WTC11 (cell line): ENCODE data around the gene THBD.

Experiments used
- CREB1 ChIP-seq: sonication (generic); formaldehyde crosslinking; IDR thresholded peaks from 2 replicates; pipeline ENCODE4 v1.8.0; 2023; ENCODE audit warnings: mild to moderate bottlenecking, missing genetic modification reagents
- SMAD3 ChIP-seq: sonication (generic); formaldehyde crosslinking; IDR thresholded peaks from 2 replicates; pipeline ENCODE4 v1.8.0; 2022; ENCODE audit warnings: missing genetic modification reagents, mild to moderate bottlenecking, borderline replicate concordance
- ZNF138 ChIP-seq: sonication (generic); formaldehyde crosslinking; conservative IDR thresholded peaks from 2 replicates; pipeline ENCODE4 v1.8.1; 2022; ENCODE audit warnings: mild to moderate bottlenecking, moderate library complexity, missing genetic modification reagents
- ZNF396 ChIP-seq: fragments of 250-450 bp; sonication (Bioruptor Pico); IDR thresholded peaks from 2 replicates; pipeline ENCODE4 v1.8.0; 2021; ENCODE audit warnings: mild to moderate bottlenecking, moderate library complexity, borderline replicate concordance
- TF ChIP-seq, protein P1 (sequence below): sonication (generic); formaldehyde crosslinking; IDR thresholded peaks from 2 replicates; pipeline ENCODE4 v1.8.1; 2022; ENCODE audit warnings: low read depth, mild to moderate bottlenecking, moderate library complexity, missing genetic modification reagents, borderline replicate concordance
- TF ChIP-seq, protein P2 (sequence below): sonication (generic); formaldehyde crosslinking; IDR thresholded peaks from 2 replicates; pipeline ENCODE4 v1.8.0; 2022; ENCODE audit warnings: mild to moderate bottlenecking, missing genetic modification reagents
- TF ChIP-seq, protein P3 (sequence below): fragments of 200-600 bp; IDR thresholded peaks from 2 replicates; pipeline ENCODE4 v1.8.0; 2022; ENCODE audit warnings: antibody characterized with exemption
- TF ChIP-seq, protein P4 (sequence below): fragments of 250-450 bp; sonication (Bioruptor Pico); IDR thresholded peaks from 2 replicates; pipeline ENCODE4 v1.9.0; 2021; ENCODE audit warnings: mild to moderate bottlenecking
- TF ChIP-seq, protein P5 (sequence below): fragments of 250-450 bp; sonication (Bioruptor Pico); IDR thresholded peaks from 2 replicates; pipeline ENCODE4 v2.1.2; 2022; ENCODE audit warnings: mild to moderate bottlenecking, moderate library complexity

DNA sequence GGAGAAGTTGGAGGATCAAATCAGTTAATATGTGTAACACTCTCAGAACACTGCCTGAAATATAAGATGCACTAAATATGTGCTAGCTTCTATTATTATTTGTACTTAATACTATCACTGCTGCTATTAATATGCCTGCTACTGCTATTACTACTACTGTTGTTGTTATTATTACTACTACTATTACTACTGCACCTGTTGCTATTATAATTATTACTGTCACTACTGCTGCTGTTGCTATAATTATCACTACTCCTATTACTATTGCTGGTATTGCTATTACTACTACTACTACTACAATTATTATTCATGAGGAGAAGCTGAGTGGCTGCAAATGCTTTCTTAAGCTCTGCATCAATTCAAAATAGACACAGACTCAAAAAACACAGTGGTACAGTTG lies 31.0 kb downstream of the THBD start:
- no peak for TF ChIP-seq SMAD3 (CRISPR knock-in tag)
- TF ChIP-seq, protein P1, sequence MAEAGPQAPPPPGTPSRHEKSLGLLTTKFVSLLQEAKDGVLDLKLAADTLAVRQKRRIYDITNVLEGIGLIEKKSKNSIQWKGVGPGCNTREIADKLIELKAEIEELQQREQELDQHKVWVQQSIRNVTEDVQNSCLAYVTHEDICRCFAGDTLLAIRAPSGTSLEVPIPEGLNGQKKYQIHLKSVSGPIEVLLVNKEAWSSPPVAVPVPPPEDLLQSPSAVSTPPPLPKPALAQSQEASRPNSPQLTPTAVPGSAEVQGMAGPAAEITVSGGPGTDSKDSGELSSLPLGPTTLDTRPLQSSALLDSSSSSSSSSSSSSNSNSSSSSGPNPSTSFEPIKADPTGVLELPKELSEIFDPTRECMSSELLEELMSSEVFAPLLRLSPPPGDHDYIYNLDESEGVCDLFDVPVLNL, result no peak
- TF ChIP-seq, protein P2, sequence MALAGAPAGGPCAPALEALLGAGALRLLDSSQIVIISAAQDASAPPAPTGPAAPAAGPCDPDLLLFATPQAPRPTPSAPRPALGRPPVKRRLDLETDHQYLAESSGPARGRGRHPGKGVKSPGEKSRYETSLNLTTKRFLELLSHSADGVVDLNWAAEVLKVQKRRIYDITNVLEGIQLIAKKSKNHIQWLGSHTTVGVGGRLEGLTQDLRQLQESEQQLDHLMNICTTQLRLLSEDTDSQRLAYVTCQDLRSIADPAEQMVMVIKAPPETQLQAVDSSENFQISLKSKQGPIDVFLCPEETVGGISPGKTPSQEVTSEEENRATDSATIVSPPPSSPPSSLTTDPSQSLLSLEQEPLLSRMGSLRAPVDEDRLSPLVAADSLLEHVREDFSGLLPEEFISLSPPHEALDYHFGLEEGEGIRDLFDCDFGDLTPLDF, result no peak
- TF ChIP-seq, protein P3, sequence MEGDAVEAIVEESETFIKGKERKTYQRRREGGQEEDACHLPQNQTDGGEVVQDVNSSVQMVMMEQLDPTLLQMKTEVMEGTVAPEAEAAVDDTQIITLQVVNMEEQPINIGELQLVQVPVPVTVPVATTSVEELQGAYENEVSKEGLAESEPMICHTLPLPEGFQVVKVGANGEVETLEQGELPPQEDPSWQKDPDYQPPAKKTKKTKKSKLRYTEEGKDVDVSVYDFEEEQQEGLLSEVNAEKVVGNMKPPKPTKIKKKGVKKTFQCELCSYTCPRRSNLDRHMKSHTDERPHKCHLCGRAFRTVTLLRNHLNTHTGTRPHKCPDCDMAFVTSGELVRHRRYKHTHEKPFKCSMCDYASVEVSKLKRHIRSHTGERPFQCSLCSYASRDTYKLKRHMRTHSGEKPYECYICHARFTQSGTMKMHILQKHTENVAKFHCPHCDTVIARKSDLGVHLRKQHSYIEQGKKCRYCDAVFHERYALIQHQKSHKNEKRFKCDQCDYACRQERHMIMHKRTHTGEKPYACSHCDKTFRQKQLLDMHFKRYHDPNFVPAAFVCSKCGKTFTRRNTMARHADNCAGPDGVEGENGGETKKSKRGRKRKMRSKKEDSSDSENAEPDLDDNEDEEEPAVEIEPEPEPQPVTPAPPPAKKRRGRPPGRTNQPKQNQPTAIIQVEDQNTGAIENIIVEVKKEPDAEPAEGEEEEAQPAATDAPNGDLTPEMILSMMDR, result no peak
- TF ChIP-seq, protein P4, sequence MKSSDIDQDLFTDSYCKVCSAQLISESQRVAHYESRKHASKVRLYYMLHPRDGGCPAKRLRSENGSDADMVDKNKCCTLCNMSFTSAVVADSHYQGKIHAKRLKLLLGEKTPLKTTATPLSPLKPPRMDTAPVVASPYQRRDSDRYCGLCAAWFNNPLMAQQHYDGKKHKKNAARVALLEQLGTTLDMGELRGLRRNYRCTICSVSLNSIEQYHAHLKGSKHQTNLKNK, result no peak
- TF ChIP-seq, protein P5, sequence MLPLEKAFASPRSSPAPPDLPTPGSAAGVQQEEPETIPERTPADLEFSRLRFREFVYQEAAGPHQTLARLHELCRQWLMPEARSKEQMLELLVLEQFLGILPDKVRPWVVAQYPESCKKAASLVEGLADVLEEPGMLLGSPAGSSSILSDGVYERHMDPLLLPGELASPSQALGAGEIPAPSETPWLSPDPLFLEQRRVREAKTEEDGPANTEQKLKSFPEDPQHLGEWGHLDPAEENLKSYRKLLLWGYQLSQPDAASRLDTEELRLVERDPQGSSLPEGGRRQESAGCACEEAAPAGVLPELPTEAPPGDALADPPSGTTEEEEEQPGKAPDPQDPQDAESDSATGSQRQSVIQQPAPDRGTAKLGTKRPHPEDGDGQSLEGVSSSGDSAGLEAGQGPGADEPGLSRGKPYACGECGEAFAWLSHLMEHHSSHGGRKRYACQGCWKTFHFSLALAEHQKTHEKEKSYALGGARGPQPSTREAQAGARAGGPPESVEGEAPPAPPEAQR (CRISPR knock-in tag), result no peak
- no peak for TF ChIP-seq ZNF138
- no peak for TF ChIP-seq CREB1
- no peak for TF ChIP-seq ZNF396 (CRISPR knock-in tag)
